ENCODE results near the gene MYO6. TPM values are rescaled to one million over a fixed set of nuclear protein-coding genes. Genes with fewer than 3 reads are reported as not detected.

Gene MYO6
- total RNA-seq, 1 experiment from 2014 or later = 122 TPM

DNA sequence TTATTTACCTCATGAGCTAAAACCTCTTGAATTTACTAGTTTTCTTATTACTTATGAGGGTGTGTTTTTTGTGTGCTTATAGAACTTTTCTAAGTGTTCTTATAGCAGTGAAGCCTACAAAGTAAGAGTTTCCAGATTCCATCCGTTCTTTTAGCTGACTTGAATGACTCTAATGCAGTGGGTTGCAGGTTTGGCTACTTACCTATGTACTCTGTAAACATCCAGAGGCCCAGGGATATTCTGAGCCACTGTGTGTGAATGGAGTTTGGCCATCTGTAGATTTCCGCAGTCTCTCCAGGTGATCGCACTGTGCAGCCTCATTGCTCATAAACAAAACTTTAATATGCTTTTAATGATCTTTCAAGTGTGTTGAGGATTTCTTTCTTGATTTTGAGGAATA, 157.8 kb downstream of the MYO6 start:
- Mint-ChIP-seq H3K27ac (ENCODE audit: unreplicated experiment) (no peak overlapping the region), H3K36me3 (ENCODE audit: insufficient read depth, unreplicated experiment) (peaks cover 6% of the 10 kb centered on the region), H3K9me3 (ENCODE audit: low read depth, unreplicated experiment) (no peaks in the 10 kb centered on the region), H3K27me3 (ENCODE audit: unreplicated experiment) (no peaks in the 10 kb centered on the region), H3K4me1 (ENCODE audit: low read depth, unreplicated experiment) (no peaks in the 10 kb centered on the region), H3K4me3 (ENCODE audit: low read depth, unreplicated experiment) (no peak overlapping the region)
- CTCF ChIA-PET = no interaction called here
- no peak for DNase-seq
- no TSS peak for BruUV-seq (replicated peaks)
- TF ChIP-seq, protein P1, sequence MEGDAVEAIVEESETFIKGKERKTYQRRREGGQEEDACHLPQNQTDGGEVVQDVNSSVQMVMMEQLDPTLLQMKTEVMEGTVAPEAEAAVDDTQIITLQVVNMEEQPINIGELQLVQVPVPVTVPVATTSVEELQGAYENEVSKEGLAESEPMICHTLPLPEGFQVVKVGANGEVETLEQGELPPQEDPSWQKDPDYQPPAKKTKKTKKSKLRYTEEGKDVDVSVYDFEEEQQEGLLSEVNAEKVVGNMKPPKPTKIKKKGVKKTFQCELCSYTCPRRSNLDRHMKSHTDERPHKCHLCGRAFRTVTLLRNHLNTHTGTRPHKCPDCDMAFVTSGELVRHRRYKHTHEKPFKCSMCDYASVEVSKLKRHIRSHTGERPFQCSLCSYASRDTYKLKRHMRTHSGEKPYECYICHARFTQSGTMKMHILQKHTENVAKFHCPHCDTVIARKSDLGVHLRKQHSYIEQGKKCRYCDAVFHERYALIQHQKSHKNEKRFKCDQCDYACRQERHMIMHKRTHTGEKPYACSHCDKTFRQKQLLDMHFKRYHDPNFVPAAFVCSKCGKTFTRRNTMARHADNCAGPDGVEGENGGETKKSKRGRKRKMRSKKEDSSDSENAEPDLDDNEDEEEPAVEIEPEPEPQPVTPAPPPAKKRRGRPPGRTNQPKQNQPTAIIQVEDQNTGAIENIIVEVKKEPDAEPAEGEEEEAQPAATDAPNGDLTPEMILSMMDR (IDR thresholded peaks at IDR 0.05; ENCODE audit: unreplicated experiment) = no peak
- intact Hi-C loops (cut with micrococcal nuclease; ENCODE audit: unreplicated experiment) = no loop called here

GRCh38 chr6:75907444-75907843, 158.4 kb downstream of the MYO6 start:
- Mint-ChIP-seq H3K4me3 (ENCODE audit: low read depth, unreplicated experiment) (no peak overlapping the region), H3K36me3 (ENCODE audit: insufficient read depth, unreplicated experiment) (peaks cover 6% of the 10 kb centered on the region), H3K27ac (ENCODE audit: unreplicated experiment) (no peak overlapping the region), H3K27me3 (ENCODE audit: unreplicated experiment) (no peaks in the 10 kb centered on the region), H3K9me3 (ENCODE audit: low read depth, unreplicated experiment) (no peaks in the 10 kb centered on the region), H3K4me1 (ENCODE audit: low read depth, unreplicated experiment) (no peaks in the 10 kb centered on the region)
- intact Hi-C loops (cut with micrococcal nuclease; ENCODE audit: unreplicated experiment) = no loop called here
- CTCF ChIA-PET = no interaction called here
- DNase-seq = no peak
- BruUV-seq (replicated peaks) = no TSS peak
- TF ChIP-seq, protein P1 (IDR thresholded peaks at IDR 0.05; ENCODE audit: unreplicated experiment) = no peak

DNA sequence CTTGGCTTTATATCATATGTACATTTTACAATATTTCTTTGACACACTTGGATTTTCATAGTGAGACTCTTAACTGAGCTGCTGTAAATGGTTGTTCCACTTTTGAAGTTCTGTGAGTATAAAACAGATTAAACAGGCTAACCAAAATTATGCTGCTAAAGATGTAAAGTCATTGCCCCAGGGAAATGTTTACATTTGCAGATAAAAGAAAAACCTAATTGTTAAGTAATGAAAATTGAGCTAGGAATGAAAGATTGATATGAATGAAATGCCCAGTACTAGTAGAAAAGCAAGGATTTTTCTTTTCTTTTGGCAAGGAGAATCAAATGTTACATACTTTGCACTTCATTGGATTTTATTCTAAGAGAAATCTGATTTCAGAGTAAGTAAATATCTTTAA, 164.0 kb downstream of the MYO6 start:
- peaks cover 12% of the 10 kb centered on the region for H3K36me3 Mint-ChIP-seq (ENCODE audit: insufficient read depth, unreplicated experiment)
- intact Hi-C loops (cut with micrococcal nuclease; ENCODE audit: unreplicated experiment) = no loop called here
- H3K9me3 Mint-ChIP-seq (ENCODE audit: low read depth, unreplicated experiment) = no peaks in the 10 kb centered on the region
- no peak for DNase-seq
- BruUV-seq (replicated peaks) = no TSS peak
- CTCF ChIA-PET = no interaction called here
- H3K27ac Mint-ChIP-seq (ENCODE audit: unreplicated experiment) = no peak overlapping the region
- TF ChIP-seq, protein P1 (IDR thresholded peaks at IDR 0.05; ENCODE audit: unreplicated experiment) = no peak
- no peaks in the 10 kb centered on the region for H3K4me1 Mint-ChIP-seq (ENCODE audit: low read depth, unreplicated experiment)
- H3K4me3 Mint-ChIP-seq (ENCODE audit: low read depth, unreplicated experiment) = no peak overlapping the region
- no peaks in the 10 kb centered on the region for H3K27me3 Mint-ChIP-seq (ENCODE audit: unreplicated experiment)

GRCh38 chr6:75922226-75922625, 173.2 kb downstream of the MYO6 start:
- peaks cover 7% of the 10 kb centered on the region for H3K4me1 Mint-ChIP-seq (ENCODE audit: low read depth, unreplicated experiment)
- TF ChIP-seq, protein P1 (IDR thresholded peaks at IDR 0.05; ENCODE audit: unreplicated experiment) = no peak
- intact Hi-C loops (cut with micrococcal nuclease; ENCODE audit: unreplicated experiment) = no loop called here
- CTCF ChIA-PET = no interaction called here
- no TSS peak for BruUV-seq (replicated peaks)
- H3K36me3 Mint-ChIP-seq (ENCODE audit: insufficient read depth, unreplicated experiment) = no peaks in the 10 kb centered on the region
- DNase-seq = no peak
- no peaks in the 10 kb centered on the region for H3K27me3 Mint-ChIP-seq (ENCODE audit: unreplicated experiment)
- no peak overlapping the region for H3K4me3 Mint-ChIP-seq (ENCODE audit: low read depth, unreplicated experiment)
- no peak overlapping the region for H3K27ac Mint-ChIP-seq (ENCODE audit: unreplicated experiment)
- no peaks in the 10 kb centered on the region for H3K9me3 Mint-ChIP-seq (ENCODE audit: low read depth, unreplicated experiment)

Measured in Calu3 (cell line).